Endothelial cell of umbilical vein (primary cell): ENCODE results near the gene COL15A1. TPM values are rescaled to one million over a fixed set of nuclear protein-coding genes. Genes with fewer than 3 reads are reported as not detected.

ENCODE experiments used
- BruUV-seq: library from RNA; stranded (reverse); fragments of 400-500 nt; replicated peaks from 2 replicates; lab custom pipeline; 2021; lab: Mats Ljungman, UMichigan
- CTCF ChIA-PET: fragments of 300-600, 350-600 bp; sonication (Branson Sonifier 250); formaldehyde crosslinking; loops from one replicate; lab custom pipeline; 2021; ENCODE audit warnings: antibody characterized with exemption, inconsistent platforms; lab: Charles Lee
- POLR2A ChIA-PET: fragments of 300-600, 350-600 bp; sonication (Branson Sonifier 250); formaldehyde crosslinking; loops from one replicate; lab custom pipeline; 2021; ENCODE audit warnings: antibody characterized with exemption, inconsistent platforms; lab: Charles Lee
- DNase-seq: peaks from one replicate; pipeline ENCODE4 v3.0.0-alpha.2; 2011; ENCODE audit warnings: low read depth, low spot score
- FAIRE-seq: peaks from 2 replicates; lab custom pipeline; 2011; peaks lifted over from hg19 to GRCh38; lab: Jason Lieb, UNC
- H2AFZ ChIP-seq: 2 replicates; pipeline ENCODE4 v1.6.0; 2012; ENCODE audit warnings: low read depth, low read length, control low read depth, inconsistent platforms
- H3K27ac ChIP-seq: 2 replicates; pipeline ENCODE4 v1.5.1; 2011; ENCODE audit warnings: low read depth, mild to moderate bottlenecking, control low read depth, low read length, moderate library complexity; ENCODE audit not compliant: insufficient read depth
- H3K27me3 ChIP-seq, 2 experiments: 2 replicates each; pipeline versions ENCODE4 v1.6.0 to v1.6.1; 2011; ENCODE audit warnings: low read length in 2 of 2, mixed read lengths in 1 of 2; ENCODE audit not compliant: control insufficient read depth in 2 of 2, insufficient read depth in 2 of 2
- H3K36me3 ChIP-seq, 2 experiments: 2 replicates in 1 of 2; 3 replicates in 1 of 2; pipeline ENCODE4 v1.5.1; 2011; ENCODE audit warnings: low read length in 2 of 2, mild to moderate bottlenecking in 1 of 2, moderate library complexity in 1 of 2; ENCODE audit not compliant: control insufficient read depth in 2 of 2, insufficient read depth in 2 of 2; ENCODE audit errors: extremely low read depth in 1 of 2
- H3K4me1 ChIP-seq: 3 replicates; pipeline ENCODE4 v1.5.1; 2011; ENCODE audit warnings: mild to moderate bottlenecking, low read length; ENCODE audit not compliant: control insufficient read depth, insufficient read depth; ENCODE audit errors: extremely low read depth
- H3K4me2 ChIP-seq: 2 replicates; pipeline ENCODE4 v1.6.1; 2011; ENCODE audit warnings: low read length, control low read depth, mixed read lengths; ENCODE audit not compliant: insufficient read depth
- H3K4me3 ChIP-seq, 3 experiments: fragments of 200-600 bp in 1 of 3; sonication (generic), shearing (Covaris generic) in 1 of 3; replicated peaks in 1 of 3; 2 replicates each; pipeline ENCODE4 v1.5.1; 2011 to 2016; ENCODE audit warnings: control low read depth in 3 of 3, low read length in 3 of 3, mild to moderate bottlenecking in 2 of 3, inconsistent platforms in 1 of 3, low read depth in 1 of 3, moderate library complexity in 1 of 3; ENCODE audit not compliant: insufficient read depth in 1 of 3
- H3K79me2 ChIP-seq: 2 replicates; pipeline ENCODE4 v1.6.0; 2012; ENCODE audit warnings: low read length, inconsistent platforms; ENCODE audit not compliant: control insufficient read depth, insufficient read depth
- H3K9ac ChIP-seq: replicated peaks from 2 replicates; pipeline ENCODE3; 2011; ENCODE audit warnings: low read length, control low read depth; ENCODE audit not compliant: insufficient read depth; ENCODE audit errors: extremely low read depth
- H3K9me1 ChIP-seq: replicated peaks from 3 replicates; pipeline ENCODE4 v1.6.0; 2011; ENCODE audit warnings: mild to moderate bottlenecking, low read length; ENCODE audit not compliant: control insufficient read depth, insufficient read depth; ENCODE audit errors: extremely low read depth
- H3K9me3 ChIP-seq: replicated peaks from 2 replicates; pipeline ENCODE4 v1.5.1; 2012; ENCODE audit warnings: low read length, inconsistent platforms; ENCODE audit not compliant: control insufficient read depth, insufficient read depth
- H4K20me1 ChIP-seq: replicated peaks from 2 replicates; pipeline ENCODE3; 2011; ENCODE audit warnings: mild to moderate bottlenecking, low read length; ENCODE audit not compliant: control insufficient read depth, insufficient read depth; ENCODE audit errors: extremely low read depth
- EZH2 ChIP-seq: IDR thresholded peaks from 2 replicates; pipeline ENCODE4 v1.6.1; 2012; ENCODE audit warnings: borderline replicate concordance, low read depth, mild to moderate bottlenecking, moderate library complexity, low read length, inconsistent platforms; ENCODE audit not compliant: severe bottlenecking
- FOS ChIP-seq: IDR thresholded peaks from 2 replicates; pipeline ENCODE4 v1.6.1; 2011; ENCODE audit warnings: mild to moderate bottlenecking, low read length, moderate library complexity, borderline replicate concordance; ENCODE audit not compliant: insufficient read depth
- GATA2 ChIP-seq: IDR thresholded peaks from 2 replicates; pipeline ENCODE4 v1.7.0; 2011; ENCODE audit warnings: low read depth, mild to moderate bottlenecking, moderate library complexity, mixed read lengths, low read length; ENCODE audit not compliant: insufficient read length, insufficient read depth
- JUN ChIP-seq: IDR thresholded peaks from 2 replicates; pipeline ENCODE4 v1.6.1; 2011; ENCODE audit warnings: borderline replicate concordance, low read depth; ENCODE audit not compliant: insufficient read length, insufficient read depth
- MYC ChIP-seq: IDR thresholded peaks from one replicate; pipeline ENCODE4 v1.6.1; 2011; ENCODE audit warnings: mild to moderate bottlenecking, low read depth, low read length
- POLR2A ChIP-seq: IDR thresholded peaks from 2 replicates; pipeline ENCODE4 v1.6.1; 2012; ENCODE audit warnings: low read depth, mild to moderate bottlenecking, control low read depth, low read length
- POLR2AphosphoS5 ChIP-seq: IDR thresholded peaks from 2 replicates; pipeline ENCODE4 v1.6.1; 2012; ENCODE audit warnings: low read depth, mild to moderate bottlenecking, control low read depth, low read length, moderate library complexity; ENCODE audit not compliant: insufficient read depth
- dilution Hi-C: fragments of 300-500 bp; cut with MboI; formaldehyde crosslinking; loops from one replicate; pipeline ENCODE4 v1.15.0; 2019; ENCODE audit warnings: low sequenced_read_pairs; ENCODE audit not compliant: extremely low pct_ligation_motif_present
- intact Hi-C: fragments of 100-400 bp; cut with micrococcal nuclease; formaldehyde crosslinking; loops from one replicate; pipeline ENCODE4 v1.10.0; 2022
- polyA plus RNA-seq, 4 experiments: library from polyadenylated mRNA; depleted of rRNA in 3 of 4; stranded (reverse) in 3 of 4; unstranded in 1 of 4; fragments of >200 nt; gene quantifications; 2 replicates each; pipeline versions ENCODE4 v1.2.1 to v1.2.3, GENCODE V29; 2011 to 2012; ENCODE audit warnings: missing spikeins in 1 of 4
- total RNA-seq: library from RNA; stranded (reverse); gene quantifications from 2 replicates; pipeline ENCODE4 v1.2.3, GENCODE V29; 2021
- TF ChIP-seq, protein P1 (sequence below): IDR thresholded peaks from 2 replicates; pipeline ENCODE4 v1.6.1; 2011; ENCODE audit not compliant: insufficient read depth, insufficient read length
- TF ChIP-seq, protein P2 (sequence below), 2 donors: IDR thresholded peaks; 1 replicate in 1 of 2; 2 replicates in 1 of 2; pipeline ENCODE4 v1.5.1; 2011; ENCODE audit warnings: low read length in 2 of 2, mild to moderate bottlenecking in 2 of 2, moderate library complexity in 2 of 2, control low read depth in 1 of 2, inconsistent platforms in 1 of 2, low read depth in 1 of 2; ENCODE audit not compliant: insufficient read depth in 1 of 2; ENCODE audit errors: extremely low read depth in 1 of 2

Gene COL15A1
- total and polyA plus RNA-seq, 2 donors (not counting 3 experiments of a cell fraction or from before 2014, with no cell fraction given), result not detected

DNA sequence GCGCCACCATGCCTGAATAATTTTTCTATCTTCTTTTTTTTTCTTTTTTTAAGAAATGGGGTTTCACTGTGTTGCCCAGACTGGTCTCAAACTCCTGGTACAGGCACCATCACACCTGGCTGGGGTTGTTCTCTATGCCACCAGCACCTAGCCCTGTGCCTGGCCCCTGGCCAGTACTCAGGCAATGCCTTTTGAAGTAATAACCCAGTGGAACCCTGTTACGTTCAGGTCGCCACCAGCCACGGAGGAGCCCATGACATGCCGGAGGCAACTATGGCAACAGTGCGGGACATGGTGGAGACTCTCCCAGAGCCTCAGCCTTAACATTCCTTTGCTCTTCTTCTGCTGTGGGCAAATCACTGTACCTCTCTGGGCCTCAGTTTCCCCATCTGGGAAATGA, 14.1 kb downstream of the COL15A1 start:
- Histone ChIP-seq H3K9me3 (no peaks in the 10 kb centered on the region), H2AFZ (no peak overlapping the region), H3K4me3 (no peak overlapping the region), H3K27ac (no peak overlapping the region), H3K36me3 (no peaks in the 10 kb centered on the region), H3K9me1 (no peaks in the 10 kb centered on the region), H3K79me2 (no peaks in the 10 kb centered on the region), H4K20me1 (no peaks in the 10 kb centered on the region), H3K4me1 (no peaks in the 10 kb centered on the region), H3K4me2 (no peak overlapping the region), H3K27me3 (no peaks in the 10 kb centered on the region), H3K9ac (no peak overlapping the region)
- intact Hi-C loops, result no loop called here
- CTCF ChIA-PET, result interaction anchor here (1.0 kb wide), 1 partner anchor 41 kb away, joined by 3 read pairs; no protein-coding TSS in a partner anchor
- DNase-seq (no peak), FAIRE-seq (no peak)
- TF ChIP-seq POLR2AphosphoS5 (no peak), GATA2 (no peak), JUN (no peak), EZH2 (no peak), POLR2A (no peak), FOS (no peak), MYC (no peak)
- TF ChIP-seq, protein P1, sequence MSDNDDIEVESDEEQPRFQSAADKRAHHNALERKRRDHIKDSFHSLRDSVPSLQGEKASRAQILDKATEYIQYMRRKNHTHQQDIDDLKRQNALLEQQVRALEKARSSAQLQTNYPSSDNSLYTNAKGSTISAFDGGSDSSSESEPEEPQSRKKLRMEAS, result no peak
- TF ChIP-seq, protein P2, sequence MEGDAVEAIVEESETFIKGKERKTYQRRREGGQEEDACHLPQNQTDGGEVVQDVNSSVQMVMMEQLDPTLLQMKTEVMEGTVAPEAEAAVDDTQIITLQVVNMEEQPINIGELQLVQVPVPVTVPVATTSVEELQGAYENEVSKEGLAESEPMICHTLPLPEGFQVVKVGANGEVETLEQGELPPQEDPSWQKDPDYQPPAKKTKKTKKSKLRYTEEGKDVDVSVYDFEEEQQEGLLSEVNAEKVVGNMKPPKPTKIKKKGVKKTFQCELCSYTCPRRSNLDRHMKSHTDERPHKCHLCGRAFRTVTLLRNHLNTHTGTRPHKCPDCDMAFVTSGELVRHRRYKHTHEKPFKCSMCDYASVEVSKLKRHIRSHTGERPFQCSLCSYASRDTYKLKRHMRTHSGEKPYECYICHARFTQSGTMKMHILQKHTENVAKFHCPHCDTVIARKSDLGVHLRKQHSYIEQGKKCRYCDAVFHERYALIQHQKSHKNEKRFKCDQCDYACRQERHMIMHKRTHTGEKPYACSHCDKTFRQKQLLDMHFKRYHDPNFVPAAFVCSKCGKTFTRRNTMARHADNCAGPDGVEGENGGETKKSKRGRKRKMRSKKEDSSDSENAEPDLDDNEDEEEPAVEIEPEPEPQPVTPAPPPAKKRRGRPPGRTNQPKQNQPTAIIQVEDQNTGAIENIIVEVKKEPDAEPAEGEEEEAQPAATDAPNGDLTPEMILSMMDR (IDR thresholded peaks at IDR 0.05; ENCODE audit: extremely low read depth in 1 of 2, insufficient read depth in 1 of 2, low read depth in 1 of 2, low read length in 2 of 2), result no peak
- no TSS peak for BruUV-seq
- dilution Hi-C loops, result no loop called here
- POLR2A ChIA-PET, result no interaction called here
